Measurements from ENCODE around the gene ZNF783.

ZNF783 gene

DNA sequence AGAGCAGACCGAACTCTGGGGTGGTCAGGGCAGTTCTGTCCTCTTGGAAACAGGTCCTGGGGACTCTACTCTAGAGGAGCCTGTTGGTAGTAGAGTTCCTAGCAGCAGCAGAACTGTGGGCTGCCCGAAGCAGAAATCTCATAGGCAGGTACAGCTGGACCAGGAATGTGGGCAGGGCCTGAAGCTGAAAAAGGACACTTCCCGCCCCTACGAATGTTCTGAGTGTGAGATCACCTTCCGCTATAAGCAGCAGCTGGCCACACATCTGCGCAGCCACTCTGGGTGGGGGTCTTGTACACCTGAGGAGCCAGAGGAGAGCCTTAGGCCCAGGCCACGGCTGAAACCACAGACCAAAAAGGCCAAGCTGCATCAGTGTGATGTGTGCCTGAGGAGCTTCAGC lies 8.3 kb upstream of the ZNF783 start:
- no peak for TF ChIP-seq CTCF (conservative IDR thresholded peaks at IDR 0.05; ENCODE audit: low read length)
- no peak overlapping the region for H3K4me3 ChIP-seq (ENCODE audit: low read length)
- DNase-seq (ENCODE audit: low read depth): no peak

GRCh38 chr7:149254181-149254858 lies 7.7 kb upstream of the ZNF783 start:
- DNase-seq (ENCODE audit: low read depth): no peak
- TF ChIP-seq CTCF (conservative IDR thresholded peaks at IDR 0.05; ENCODE audit: low read length): no peak
- no peak overlapping the region for H3K4me3 ChIP-seq (ENCODE audit: low read length)

DNA sequence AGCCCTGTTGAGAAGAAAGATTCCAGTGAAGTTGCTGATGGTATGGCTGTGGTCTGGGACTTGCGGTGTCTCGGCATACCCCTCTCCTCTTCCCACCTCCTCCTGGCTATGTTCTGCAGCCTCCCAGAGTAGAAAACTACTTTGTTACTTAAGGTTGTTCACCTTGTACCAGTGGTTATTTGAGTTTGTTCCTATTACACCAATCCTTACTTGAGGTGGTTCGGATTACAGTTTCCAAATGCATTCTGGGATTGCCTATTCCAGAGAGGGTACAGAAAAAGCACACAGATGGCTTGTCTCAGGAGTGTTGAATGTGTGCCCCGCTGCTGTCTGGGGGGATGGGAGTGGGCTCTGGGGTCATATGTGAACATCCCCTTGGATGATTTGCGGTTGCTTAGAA lies 6.8 kb upstream of the ZNF783 start:
- no peak overlapping the region for H3K4me3 ChIP-seq (ENCODE audit: low read length)
- no peak for DNase-seq (ENCODE audit: low read depth)
- TF ChIP-seq CTCF (conservative IDR thresholded peaks at IDR 0.05; ENCODE audit: low read length): no peak

GRCh38 chr7:149256568-149256967 lies 5.4 kb upstream of the ZNF783 start:
- no peak overlapping the region for H3K4me3 ChIP-seq (ENCODE audit: low read length)
- TF ChIP-seq CTCF (conservative IDR thresholded peaks at IDR 0.05; ENCODE audit: low read length): no peak
- DNase-seq (ENCODE audit: low read depth): no peak

- H3K4me3 ChIP-seq (ENCODE audit: low read length): no peak overlapping the region
- TF ChIP-seq CTCF (conservative IDR thresholded peaks at IDR 0.05; ENCODE audit: low read length): no peak
- peak; percentile 23 for DNase-seq (ENCODE audit: low read depth)
These were observed 4.8 kb upstream of the ZNF783 start for GRCh38 chr7:149257146-149257545.

DNA sequence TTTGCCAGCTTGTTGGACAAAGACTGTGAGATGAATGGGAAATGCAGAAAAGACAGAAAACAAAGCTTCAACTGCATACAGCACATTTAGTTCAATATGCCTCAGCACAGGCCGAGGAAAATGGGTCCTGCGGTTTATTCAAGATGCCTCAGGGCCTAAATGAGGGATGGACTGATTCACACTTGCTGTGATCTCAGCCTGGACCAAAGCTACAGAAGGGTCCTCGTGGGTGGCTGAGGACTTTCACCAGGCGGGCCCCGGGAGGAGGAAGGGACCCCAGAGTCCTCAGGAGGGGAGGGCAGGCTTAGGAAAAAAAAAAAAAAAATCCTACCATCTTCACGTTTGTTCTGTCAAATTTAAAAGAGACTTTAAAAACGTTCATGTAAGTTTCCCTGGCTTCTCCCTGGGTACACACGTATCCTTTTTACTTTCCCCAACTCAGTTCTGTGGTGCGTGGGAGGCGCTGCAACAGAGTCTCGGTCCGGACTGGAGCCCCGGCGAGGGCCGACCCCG lies 624 bp upstream of the ZNF783 start:
- TF ChIP-seq CTCF (conservative IDR thresholded peaks at IDR 0.05; ENCODE audit: low read length): no peak
- peak overlapping the region; percentile 60 for H3K4me3 ChIP-seq (ENCODE audit: low read length)
- DNase-seq (ENCODE audit: low read depth): peak; percentile 51

DNA sequence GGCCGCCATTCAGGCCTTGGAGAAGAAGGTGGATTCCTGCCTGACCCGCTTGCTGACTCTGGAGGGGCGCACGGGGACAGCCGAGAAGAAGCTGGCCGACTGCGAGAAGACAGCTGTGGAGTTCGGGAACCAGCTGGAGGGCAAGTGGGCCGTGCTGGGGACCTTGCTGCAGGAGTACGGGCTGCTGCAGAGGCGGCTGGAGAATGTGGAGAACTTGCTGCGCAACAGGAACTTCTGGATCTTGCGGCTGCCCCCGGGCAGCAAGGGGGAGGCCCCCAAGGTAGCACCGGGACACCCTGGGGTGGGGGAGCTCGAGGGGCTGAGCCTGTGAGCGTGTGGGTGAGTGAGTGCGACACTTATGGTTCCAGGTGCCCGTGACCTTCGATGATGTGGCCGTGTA lies 4.5 kb downstream of the ZNF783 start:
- DNase-seq (ENCODE audit: low read depth): no peak
- no peak overlapping the region for H3K4me3 ChIP-seq (ENCODE audit: low read length)
- TF ChIP-seq CTCF (conservative IDR thresholded peaks at IDR 0.05; ENCODE audit: low read length): no peak

Data from AG10803 (cell line).